CD4-positive, alpha-beta T cell treated with Interleukin-15 for 1 hour (primary cell): ENCODE results near the gene OTX1.
"Not testable (repeated sequence)": the region's sequence is repeated elsewhere in the genome, so short reads cannot be mapped to it uniquely, and the experiment has no call there.

Experiments used
- DNase-seq: peaks from one replicate; pipeline ENCODE4 v3.0.0-alpha.2; 2020

The OTX1 gene

DNA sequence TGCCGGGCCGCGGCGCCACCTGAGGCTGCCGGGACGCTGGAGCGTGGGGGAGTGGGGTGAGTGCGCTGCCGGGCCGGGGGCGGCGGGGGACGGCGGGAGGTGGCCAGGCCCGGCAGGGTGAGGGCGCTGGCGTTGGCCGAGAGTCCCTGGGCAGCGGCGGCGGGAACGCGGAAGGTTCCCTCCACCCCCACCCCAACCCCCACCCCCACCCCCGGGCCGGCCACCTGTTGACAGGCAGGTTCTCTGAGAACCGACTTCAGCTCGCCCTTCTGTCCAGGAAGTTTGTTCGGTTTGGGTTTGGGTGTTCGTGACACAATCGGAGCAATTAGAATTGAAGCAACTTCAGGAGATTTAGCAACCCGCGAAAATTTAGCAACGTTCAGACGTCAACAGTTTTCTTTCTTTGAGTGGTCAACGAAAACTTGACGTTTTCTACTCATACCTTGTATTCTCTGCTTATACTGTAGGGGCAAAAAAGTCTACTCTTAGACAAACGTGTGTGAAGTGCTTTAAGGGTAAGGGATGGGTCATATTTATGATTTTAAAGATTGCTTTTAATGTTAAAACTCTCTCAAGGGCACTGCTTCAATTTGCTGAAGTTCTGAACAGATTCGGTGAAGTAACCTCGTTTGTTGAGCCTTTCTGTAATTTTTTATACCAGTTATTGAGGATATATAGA, 9.3 kb downstream of the OTX1 start:
- DNase-seq, result no peak

DNA sequence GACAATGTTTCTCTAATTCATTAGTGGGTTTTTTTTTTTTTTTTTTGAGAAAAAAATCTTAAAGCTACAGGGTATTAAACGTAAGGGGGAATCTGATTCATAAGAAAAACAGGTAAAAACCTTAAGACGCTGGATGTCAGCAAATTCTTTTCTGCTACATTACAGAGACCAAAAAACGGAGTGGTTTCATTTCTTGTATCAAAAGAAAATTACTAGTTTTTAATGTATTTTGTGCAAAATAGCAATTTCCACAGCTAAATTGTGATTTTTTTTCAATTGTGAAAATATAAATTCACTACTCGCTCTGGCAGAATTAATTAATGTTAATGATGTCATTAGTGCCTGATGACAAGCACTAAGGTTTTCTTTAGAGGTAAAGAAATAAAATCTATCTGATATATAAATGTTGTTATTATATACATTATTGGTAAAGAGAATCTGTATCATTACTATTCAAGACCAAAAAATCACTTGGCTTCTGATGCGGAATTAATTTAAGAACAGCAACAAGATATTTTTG, 9.9 kb downstream of the OTX1 start:
- DNase-seq, result no peak

DNA sequence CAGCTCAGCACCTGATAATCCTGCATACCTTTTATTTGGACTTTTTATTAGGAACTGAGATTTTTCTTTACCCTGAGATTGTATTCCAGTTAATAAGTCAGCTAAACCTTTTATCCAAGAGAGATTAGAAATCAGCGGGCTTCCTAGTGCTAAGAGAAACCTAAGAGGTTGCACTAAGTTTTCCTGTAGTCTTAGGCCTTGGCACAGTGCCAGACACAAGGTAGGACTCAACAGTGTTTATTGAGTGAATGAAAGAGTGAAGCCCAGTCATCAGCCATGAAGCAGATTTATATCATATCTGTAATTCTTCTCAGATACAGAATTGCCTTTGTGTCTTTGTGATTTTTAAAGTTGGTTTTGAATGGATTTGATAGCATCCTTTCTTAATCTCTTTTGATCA, 13.6 kb downstream of the OTX1 start:
- DNase-seq, result no peak

DNA sequence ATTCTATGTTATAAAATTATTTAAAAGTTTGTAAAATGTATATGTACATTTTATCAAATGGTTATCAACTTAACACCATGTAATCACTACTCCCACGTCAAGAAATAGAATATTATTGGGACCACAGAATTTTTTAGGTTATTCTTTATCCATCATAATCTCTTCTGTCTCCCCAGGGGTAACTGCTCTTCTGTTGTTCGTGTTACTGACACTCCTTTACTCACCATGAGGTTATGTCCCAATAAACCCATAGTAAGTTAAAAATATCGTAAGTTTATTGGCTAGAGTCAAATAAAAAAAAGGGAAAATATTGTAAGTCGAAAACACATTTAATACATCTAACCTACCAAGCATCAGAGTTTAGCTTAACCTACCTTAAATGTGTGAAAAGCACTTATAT, 14.0 kb downstream of the OTX1 start:
- DNase-seq, result no peak

DNA sequence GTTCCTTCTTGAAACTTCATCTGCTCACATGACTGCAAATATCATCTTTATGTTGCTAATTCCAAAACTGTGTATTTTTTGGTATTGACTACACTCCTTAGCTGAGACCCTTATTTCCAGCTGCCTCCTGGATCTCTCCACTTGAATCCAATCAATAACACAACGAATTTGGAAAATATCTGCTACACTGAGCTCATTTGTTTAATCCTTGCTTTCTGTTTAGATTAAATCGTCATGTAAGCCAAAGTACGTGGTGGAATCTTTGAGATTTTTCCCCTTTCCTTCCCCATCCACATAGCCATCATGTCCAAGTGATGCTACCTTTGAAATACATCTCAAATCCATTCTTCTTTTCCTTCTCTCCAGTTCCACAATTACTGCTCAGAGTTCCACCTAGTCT, 15.6 kb downstream of the OTX1 start:
- DNase-seq, result no peak

DNA sequence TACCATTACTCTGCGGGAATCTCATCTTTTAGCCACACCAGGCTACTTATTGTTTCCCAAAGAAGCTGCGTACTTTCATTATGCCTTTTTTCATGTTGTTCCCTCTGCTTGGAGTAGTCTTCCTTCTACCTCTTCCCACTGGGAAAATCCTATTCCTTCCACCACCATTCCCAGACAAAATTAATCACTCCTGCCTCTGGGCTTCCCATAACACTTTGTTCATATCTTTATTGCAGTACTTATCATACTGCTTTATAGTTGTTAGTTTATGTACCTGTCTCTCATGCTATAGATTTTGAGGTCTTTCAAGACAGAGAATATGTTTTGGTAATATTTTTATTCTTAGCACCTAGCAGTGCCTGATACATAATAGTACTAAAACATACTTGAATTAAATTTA, 16.2 kb downstream of the OTX1 start:
- no peak for DNase-seq

DNA sequence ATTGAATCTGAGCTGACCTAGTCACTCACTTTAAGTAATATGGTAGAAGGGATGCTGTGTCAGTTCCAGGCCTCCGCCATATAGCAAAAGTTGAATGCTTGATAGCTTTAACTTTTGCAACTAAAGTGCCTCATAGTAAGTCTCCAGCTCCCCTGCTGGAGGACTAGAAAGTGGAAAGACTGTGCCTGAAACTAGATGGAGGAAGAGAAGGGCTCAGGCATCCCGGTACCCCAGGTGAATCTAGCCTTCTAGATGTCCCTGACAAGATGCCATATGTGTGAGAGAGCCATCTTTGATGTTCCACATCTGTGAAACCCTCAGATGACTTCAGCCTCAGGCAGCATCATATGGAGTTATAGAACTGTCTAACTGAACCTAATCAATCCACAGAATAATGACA, 21.0 kb downstream of the OTX1 start:
- no peak for DNase-seq

DNA sequence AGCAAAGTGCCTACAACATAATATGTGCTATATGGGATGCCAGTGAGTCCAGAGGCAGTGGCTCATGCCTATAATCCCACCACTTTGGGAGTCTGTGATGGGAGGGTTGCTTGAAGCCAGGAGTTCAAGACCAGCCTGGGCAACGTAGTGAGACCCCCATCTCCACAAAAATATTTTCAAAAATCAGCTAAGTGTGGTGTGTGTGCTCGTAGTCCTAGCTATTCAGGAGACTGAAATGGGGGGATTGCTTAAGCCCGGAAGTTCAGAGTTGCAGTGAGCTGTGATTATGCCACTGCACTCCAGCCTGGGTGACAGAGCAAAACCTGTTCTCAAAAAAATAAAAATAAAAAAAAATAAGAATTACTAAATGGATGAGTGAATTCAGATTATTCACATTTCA, 23.4 kb downstream of the OTX1 start:
- DNase-seq, result no peak

DNA sequence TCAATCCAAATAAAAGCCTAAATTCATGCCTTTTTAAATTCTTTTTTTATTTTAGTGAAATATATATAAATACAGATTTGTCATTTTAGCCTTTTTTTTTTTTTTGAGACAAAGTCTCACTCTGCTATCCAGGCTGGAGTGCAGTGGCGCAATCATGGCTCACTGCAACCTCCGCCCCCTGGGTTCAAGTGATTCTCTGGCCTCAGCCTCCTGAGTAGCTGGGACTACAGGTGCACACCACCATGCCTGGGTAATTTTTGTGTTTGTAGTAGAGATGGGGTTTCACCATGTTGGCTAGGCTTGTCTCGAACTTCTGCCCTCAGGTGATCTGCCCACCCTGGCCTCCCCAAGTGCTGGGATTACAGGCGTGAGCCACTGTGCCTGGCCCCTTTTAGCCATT, 23.8 kb downstream of the OTX1 start:
- not testable (repeated sequence) for DNase-seq

DNA sequence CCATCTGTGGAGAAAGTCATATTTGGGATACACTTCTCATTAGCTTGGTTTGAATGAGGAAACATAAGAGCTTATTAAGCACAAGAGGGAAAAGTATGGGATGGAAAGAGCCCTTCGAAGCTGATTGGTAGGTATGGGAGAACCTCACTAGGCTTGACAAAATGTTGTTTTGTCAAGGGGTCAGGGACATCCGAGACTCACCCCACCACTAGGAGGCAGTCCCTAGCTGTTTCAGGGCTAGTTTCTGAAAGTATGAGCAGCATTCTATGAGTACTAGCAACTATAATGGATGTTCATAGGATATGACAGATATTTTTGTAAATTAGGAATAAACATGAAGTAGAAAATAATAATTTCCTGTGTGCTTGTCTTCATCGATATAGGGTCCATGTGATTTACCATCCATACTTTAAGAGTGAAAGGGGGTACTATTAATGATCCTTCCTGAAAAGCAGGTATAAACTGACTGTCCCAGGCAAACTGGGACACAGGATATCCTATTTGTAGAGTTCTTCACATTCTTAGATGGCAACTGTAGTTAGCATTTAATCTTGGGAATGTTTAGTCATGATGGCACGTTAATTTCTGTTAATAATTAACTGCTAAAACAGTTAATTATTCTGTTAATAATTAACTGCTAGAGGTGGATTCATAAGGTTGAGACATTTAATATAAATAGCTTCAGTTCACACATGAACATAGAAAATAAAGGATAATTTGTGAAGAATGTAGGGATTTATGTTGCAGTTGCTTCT, 28.4 kb downstream of the OTX1 start:
- no peak for DNase-seq

DNA sequence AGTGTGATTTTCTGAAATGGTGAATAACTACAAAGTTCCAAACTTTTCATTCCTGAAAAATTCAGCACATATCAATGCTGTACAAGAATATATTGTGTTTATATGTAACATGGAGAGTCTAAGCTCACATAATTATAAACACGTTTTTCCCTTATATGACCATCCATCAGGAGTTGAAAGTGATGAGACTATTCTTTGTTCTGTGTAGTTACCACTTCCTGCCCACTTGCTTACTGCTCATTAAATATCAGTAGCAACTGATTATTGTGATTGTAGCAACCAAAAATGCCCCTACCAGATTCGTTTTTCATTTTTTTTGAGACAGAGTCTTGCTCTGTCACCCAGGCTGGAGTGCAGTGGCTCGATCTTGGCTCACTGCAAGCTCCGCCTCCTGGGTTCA, 30.8 kb downstream of the OTX1 start:
- DNase-seq, result no peak

DNA sequence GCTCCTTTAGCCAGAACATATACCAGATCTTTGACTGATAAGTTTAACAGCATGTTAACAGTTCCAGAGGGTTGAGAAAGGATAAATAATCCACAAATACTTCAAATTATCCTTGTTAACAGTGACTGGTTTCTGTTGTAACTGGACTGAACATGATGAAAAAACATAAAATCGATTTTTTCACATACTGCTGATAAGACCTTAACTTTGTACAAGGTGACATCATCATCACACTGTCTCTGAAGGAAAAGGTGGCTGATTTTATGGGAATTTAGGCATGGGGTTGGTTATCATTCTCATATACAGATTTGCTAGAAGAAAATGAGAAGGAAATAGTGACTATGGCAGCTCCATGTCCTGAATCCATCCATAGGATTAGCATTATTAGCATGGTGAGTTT, 36.1 kb downstream of the OTX1 start:
- no peak for DNase-seq

DNA sequence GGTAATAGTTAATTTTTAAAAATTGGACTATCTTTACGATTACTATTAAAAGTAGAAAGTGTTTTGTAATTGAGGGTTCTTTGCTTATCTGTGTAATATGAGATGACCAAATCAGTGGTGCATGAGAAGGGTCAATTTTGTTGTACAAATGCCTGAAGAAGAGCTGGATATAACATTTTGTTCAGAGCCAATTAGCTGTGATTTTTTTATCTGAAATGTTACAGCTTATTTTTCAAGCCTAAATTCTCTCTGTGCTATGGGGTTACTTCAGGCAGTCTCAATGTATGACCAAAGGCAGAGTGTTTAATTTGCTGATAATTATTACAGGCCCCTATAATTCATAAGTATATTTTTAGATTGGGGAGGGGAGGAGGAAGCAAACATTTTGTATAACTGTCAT, 41.8 kb downstream of the OTX1 start:
- no peak for DNase-seq

DNA sequence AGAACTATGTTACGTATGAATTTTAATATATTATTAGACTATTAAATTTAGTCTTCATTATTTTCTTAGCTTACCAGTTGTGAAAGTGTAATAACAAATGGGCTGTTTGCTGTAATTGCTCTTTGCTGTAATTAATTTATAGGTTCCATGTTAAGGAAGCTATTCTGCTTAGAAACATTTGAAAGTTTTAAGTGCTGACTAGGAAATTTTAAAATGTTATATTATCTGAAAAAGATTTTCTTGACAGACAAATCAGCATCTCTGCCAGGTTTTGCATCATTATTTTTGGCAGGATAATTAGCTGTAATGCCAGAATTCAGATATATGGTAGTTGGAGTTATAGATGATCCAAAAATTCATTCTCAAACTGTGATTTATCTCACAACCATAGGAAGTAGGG, 42.2 kb downstream of the OTX1 start:
- no peak for DNase-seq

DNA sequence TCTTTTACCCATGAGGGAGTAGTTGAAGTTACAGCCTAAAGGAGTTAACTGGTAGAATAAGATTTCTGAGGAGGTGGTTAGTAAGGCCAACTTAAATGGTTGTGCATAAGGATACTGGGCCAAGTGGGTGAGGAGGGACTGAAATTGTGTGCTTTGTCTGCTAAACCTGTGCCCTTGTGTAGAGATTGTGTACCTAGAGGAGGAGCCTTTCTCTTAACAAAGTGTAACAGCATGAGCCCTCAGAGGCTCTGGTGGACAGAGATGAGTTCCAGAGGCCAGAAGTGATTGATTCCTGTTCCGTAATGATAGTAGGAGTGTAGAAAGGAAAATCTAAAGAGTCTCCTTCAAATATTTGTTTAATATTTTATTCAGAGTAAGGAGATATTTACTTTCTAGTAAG, 42.9 kb downstream of the OTX1 start:
- DNase-seq, result no peak

DNA sequence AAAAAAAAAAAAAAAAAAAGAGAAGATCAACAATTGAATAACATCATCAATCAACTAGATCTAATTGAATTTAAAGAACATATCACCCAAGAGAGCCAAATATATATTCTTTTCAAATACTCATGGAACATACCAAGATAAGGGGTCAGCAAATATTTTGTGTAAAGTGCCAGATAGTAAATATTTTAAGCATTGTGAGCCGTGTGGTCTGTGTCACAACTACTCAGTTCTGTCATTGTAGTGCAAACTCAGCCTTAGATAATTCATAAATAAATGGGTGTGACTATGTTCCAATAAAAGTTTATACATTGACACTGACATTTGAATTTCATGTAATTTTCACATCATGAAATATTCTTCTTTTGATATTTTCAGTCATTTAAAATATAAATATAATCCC, 45.9 kb downstream of the OTX1 start:
- DNase-seq, result no peak

DNA sequence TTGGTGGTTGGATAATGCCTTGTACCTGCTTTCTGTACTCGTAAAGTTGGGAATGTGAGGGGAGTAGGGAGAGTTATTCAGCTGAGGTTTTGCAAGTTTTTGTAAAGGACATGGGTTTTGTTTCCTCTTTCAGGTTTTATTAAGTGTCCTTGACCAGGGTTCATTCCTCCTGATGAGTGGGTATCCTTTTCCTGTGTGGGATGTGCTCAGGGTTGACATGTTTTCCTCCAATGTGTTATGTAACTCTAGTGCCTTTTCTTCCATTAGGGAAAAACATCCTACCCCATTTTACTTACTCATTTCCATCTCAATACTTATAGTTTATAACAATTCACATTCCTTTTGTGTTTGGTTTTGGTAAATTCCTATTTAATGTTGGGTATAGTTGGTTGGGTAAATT, 48.4 kb downstream of the OTX1 start:
- DNase-seq, result no peak

DNA sequence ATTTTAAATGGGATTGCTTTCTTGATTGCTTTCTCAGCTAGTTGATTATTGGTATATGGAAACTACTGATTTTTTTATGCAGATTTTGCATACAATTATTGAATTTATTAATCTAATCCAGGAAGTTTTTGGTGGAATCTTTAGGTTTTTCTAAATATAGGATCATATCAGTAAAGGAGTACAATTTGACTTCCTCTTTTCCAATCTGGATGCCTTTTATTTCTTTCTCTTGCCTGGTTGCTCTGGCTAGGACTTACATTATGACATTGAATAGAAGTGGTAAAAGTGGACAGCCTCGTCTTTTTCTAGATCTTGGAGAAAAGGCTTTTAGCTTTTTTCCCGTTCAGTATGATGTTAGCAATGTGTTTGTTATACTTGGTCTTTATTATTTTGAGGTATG, 51.3 kb downstream of the OTX1 start:
- DNase-seq, result no peak

DNA sequence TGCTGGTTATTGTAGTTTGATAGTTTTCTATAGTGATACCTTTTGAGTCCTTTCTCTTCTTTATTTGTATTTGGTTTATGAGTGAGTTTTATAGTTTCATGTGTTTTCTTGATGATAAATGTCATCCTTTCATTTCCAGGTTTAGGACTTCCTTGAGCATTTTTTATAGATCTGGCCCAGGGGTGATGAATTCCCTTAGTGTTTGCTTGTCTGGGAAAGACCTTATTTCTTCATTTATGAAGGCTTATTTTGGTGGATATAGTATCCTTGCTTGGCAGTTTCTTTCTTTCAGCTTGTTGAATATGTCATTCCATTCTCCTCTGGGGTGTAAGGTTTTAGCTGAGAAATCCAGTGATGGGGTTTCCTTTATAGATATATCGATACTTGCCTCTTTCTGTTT, 53.9 kb downstream of the OTX1 start:
- DNase-seq, result no peak
